ENCODE measurements around the gene SIGLEC14.
A peak's percentile ranks its signal among the peaks of the same experiment; 100 is the strongest.

SIGLEC14 gene

GRCh38 chr19:51614789-51615188 lies 31.8 kb downstream of the SIGLEC14 start:
- DNase-seq (ENCODE audit: low read depth): no peak

- no peak for DNase-seq (ENCODE audit: low read depth)
Observed at GRCh38 chr19:51610576-51610975, 36.0 kb downstream of the SIGLEC14 start.

- DNase-seq (ENCODE audit: low read depth): no peak
Observed at GRCh38 chr19:51607920-51608562, 38.6 kb downstream of the SIGLEC14 start.

- DNase-seq (ENCODE audit: low read depth): no peak
Observed at GRCh38 chr19:51607077-51607476, 39.5 kb downstream of the SIGLEC14 start.

GRCh38 chr19:51602189-51602854 lies 44.3 kb downstream of the SIGLEC14 start:
- no peak for DNase-seq (ENCODE audit: low read depth)

GRCh38 chr19:51600940-51601580 lies 45.6 kb downstream of the SIGLEC14 start:
- no peak for DNase-seq (ENCODE audit: low read depth)

GRCh38 chr19:51599084-51599483 lies 47.5 kb downstream of the SIGLEC14 start:
- DNase-seq (ENCODE audit: low read depth): no peak

GRCh38 chr19:51598159-51598915 lies 48.3 kb downstream of the SIGLEC14 start:
- DNase-seq (ENCODE audit: low read depth): no peak

- DNase-seq (ENCODE audit: low read depth): no peak
Observed at GRCh38 chr19:51595190-51596175, 51.1 kb downstream of the SIGLEC14 start.

GRCh38 chr19:51594774-51595109 lies 51.9 kb downstream of the SIGLEC14 start:
- no peak for DNase-seq (ENCODE audit: low read depth)

GRCh38 chr19:51593969-51594773 lies 52.5 kb downstream of the SIGLEC14 start:
- DNase-seq (ENCODE audit: low read depth): peak; percentile 84

- DNase-seq (ENCODE audit: low read depth): no peak
Observed at GRCh38 chr19:51593138-51593890, 53.3 kb downstream of the SIGLEC14 start.
